Camera-type eye (tissue), 1 donor: Measurements from ENCODE around the gene SUSD3. TPM values are rescaled to one million over a fixed set of nuclear protein-coding genes. Genes with fewer than 3 reads are reported as not detected.

Experiments used
- total RNA-seq: library from RNA; depleted of rRNA; stranded (reverse); fragments of >200 nt; gene quantifications from one replicate; pipeline ENCODE4 v1.2.3, GENCODE V29; 2014

SUSD3 gene
- 2.4 TPM for total RNA-seq

DNA sequence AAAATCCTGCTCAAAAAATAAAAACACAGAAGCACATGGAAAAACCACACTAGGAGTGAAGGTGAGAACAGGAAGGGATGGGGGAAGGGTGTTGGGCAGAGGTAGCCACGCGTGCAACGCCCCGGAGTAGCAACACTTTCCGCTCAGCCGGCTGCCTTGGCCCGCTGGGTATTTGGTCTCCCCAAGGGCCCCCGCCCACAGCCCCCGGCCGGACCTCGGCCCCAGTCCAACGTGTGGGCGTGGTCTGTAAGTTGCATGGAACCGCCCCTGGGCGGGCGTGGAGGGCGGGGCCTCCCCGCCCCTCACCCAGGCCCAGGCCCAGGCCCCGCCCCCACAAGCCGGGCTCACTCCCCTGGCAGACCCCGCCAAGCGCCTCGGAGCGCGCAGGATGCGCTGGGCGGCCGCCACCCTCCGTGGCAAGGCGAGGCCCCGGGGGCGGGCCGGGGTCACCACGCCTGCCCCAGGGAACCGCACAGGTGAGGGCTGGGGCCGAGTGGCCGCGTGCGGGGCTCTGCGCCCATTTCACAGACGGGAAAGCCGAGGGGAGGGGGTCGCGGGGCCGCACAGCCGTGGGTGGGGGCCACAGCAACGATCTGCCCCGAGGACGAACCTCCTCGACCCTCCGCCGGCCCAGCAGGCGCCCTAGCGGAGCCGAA lies at the start of gene SUSD3:
Gene SUSD3 (plus strand): TSS at position 347 of the 656 bp plus-strand sequence. CDS start 42 bp downstream, at position 389.

DNA sequence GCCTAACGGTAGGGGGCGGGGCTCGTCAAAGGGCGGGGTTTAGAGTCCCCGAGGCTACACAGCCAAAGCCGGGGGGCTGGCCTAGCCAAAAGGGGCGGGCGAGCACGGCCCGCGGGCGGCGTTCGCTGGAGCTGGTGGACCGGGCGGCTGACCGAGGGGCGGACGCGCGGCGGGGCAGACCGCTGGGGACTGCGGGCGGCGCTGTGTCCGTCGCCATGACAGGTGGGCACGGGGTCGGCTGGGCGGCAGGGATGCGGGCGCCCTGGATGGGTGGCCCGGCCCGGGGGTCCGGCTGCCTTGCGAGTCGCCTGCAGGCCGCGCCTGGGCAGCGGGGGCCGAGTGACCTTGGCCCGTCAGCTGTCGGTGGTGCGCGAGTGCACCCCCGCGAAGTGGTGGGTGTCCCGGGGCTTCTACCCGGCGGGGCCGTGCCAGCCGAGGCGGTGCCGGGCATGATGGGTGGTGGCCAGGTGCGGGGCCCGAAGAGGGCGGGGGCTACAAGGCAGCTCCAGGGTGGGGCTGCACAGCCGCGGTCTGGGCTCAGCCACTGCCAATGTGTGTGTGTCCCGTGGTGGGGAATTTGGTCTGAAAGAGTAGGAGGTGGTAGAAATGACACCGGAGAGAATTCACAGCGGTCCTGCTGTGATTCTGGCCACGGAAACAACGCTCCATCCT lies 37.8 kb downstream of the SUSD3 start, which contains the start of gene CARD19:
Gene CARD19 (plus strand): TSS at position 87 of the 672 bp plus-strand sequence. CDS start 129 bp downstream, at position 216.

DNA sequence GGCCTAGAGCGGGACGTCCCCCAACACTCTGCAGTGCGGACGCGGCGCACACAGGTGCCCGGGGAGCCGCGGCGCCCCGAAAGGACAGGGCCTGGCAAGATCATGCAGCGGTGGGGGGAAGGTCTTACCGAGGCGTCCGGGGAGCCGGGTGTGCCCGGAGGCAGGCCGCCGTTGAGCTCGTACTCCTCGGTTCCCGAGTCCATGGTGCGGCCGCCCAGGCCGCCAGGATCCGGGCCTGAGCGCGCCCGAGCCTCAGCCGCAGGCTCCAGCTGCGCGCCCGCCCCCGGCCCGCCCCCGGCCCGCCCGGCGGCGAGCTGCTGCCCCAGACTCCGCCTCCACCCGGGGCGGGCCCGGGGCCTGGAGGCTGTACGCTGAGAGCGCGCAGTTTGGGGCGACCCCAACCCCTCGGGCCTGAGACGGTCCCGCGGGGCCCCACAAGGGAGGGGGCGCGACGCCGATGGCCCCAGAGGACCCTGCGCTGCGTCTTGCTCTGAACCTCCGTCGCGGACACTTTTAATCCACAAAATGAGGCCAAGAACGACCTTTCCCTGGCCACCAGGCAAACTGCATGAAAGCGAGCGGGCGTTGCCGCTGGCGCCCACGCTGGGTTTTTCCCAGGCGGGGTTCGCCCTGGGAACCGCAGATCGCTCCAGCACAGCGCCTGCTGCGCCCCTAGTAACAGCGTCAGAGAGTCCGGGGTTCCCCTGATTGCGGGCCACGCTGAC lies 75.7 kb downstream of the SUSD3 start, which contains the start of gene NINJ1:
Gene NINJ1 (minus strand): TSS at position 237 of the 725 bp plus-strand sequence. CDS start 34 bp downstream, at position 203.

Other genes starting within 250 kb of the SUSD3 start
- gene ZNF484, start 180.7 kb upstream of the SUSD3 start, total RNA-seq: 54.8 TPM
- gene FGD3, start 111.2 kb upstream of the SUSD3 start, total RNA-seq: 5.6 TPM
- gene CARD19, start 37.5 kb downstream of the SUSD3 start, total RNA-seq: 17.9 TPM
- gene NINJ1, start 75.5 kb downstream of the SUSD3 start, total RNA-seq: 23.4 TPM
- gene WNK2, start 125.4 kb downstream of the SUSD3 start, total RNA-seq: 89.7 TPM